Esophagus muscularis mucosa (tissue), 4 donors: ENCODE results near the gene PSMD13. TPM values are rescaled to one million over a fixed set of nuclear protein-coding genes. Genes with fewer than 3 reads are reported as not detected.

Experiments
- DNase-seq: peaks from one replicate; pipeline ENCODE4 v3.0.0-alpha.2; 2017; ENCODE audit errors: extremely low spot score
- H3K27ac ChIP-seq, 4 donors: fragments of 200-600 bp; sonication (generic); replicated peaks in 1 of 4; 1 replicate in 3 of 4; 2 replicates in 1 of 4; pipeline ENCODE4 v1.5.1; 2016 to 2019; ENCODE audit warnings: mild to moderate bottlenecking in 1 of 4
- H3K27me3 ChIP-seq, 4 donors: fragments of 200-600 bp; sonication (generic); one replicate each; pipeline versions ENCODE4 v1.5.1 to v1.6.0; 2016 to 2019
- H3K36me3 ChIP-seq, 4 donors: fragments of 200-600 bp; sonication (generic); one replicate each; pipeline ENCODE4 v1.5.1; 2016 to 2019
- H3K4me1 ChIP-seq, 4 donors: fragments of 200-600 bp; sonication (generic); one replicate each; pipeline ENCODE4 v1.5.1; 2016 to 2019
- H3K4me3 ChIP-seq, 4 donors: fragments of 200-600 bp; sonication (generic); 1 replicate in 2 of 4; 2 replicates in 2 of 4; pipeline ENCODE4 v1.5.1; 2016 to 2019; ENCODE audit warnings: mild to moderate bottlenecking in 4 of 4, moderate library complexity in 1 of 4
- H3K9me3 ChIP-seq, 4 donors: fragments of 200-600 bp; sonication (generic); 1 replicate in 3 of 4; 2 replicates in 1 of 4; pipeline ENCODE4 v1.5.1; 2016 to 2019
- EP300 ChIP-seq: sonication (generic); formaldehyde crosslinking; IDR thresholded peaks from one replicate; pipeline ENCODE4 v1.6.1; 2017; ENCODE audit warnings: antibody characterized with exemption
- POLR2A ChIP-seq: fragments of 450-650 bp; IDR thresholded peaks from one replicate; pipeline ENCODE4 v1.6.1; 2017; ENCODE audit warnings: antibody characterized with exemption, moderate library complexity, mild to moderate bottlenecking, low read depth
- POLR2AphosphoS5 ChIP-seq, 2 donors: sonication (generic); formaldehyde crosslinking; IDR thresholded peaks; one replicate each; pipeline ENCODE4 v1.6.1; 2017; ENCODE audit warnings: antibody characterized with exemption in 2 of 2
- WGBS: methylation state at CpG from one replicate; pipeline ENCODE4 v1.1.5; 2018; 5-methylcytosine and 5-hydroxymethylcytosine counted together
- intact Hi-C: fragments of 100-400 bp; cut with DNase I; formaldehyde crosslinking; loops from one replicate; pipeline ENCODE4 v1.15.1; 2023
- total RNA-seq, 4 donors: library from RNA; depleted of rRNA; stranded (reverse); fragments of >200 nt; gene quantifications; one replicate each; pipeline versions ENCODE4 v1.1.0 to v1.2.1, GENCODE V29; 2016
- TF ChIP-seq, protein P1 (sequence below), 3 experiments: fragments of 200-600 bp in 2 of 3; fragments of 450-650 bp in 1 of 3; sonication (generic) in 2 of 3; IDR thresholded peaks; one replicate each; pipeline ENCODE4 v1.5.1; 2017 to 2019; ENCODE audit warnings: antibody characterized with exemption in 3 of 3, mild to moderate bottlenecking in 2 of 3, moderate library complexity in 1 of 3

The PSMD13 gene
- total RNA-seq, 4 donors from 2014 or later: 86.4 to 124 (median 94.1) TPM

DNA sequence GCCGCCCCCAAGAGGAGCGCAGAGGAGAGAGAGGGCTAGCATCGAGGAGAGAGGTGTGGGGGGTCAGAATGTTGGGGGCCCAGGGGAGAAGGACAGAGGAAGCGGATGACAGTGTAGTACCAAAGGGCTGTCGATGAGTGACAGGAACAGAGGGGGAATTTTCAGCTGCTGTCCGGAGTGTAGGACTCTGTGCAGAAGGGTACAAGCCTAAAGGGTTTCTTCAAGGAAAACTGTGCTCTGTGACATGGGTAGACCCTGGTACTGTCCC lies 36.1 kb downstream of the PSMD13 start:
- Histone ChIP-seq H3K9me3 (no peaks in the 10 kb centered on the region), H3K27me3 (peaks cover 0 to 34% (median 0%) of the 10 kb centered on the region in 4 donors), H3K27ac (no peak overlapping the region), H3K4me3 (no peak overlapping the region), H3K36me3 (no peaks in the 10 kb centered on the region), H3K4me1 (peaks cover 0 to 9% (median 4%) of the 10 kb centered on the region in 4 donors)
- DNase-seq: no peak
- WGBS: 83% methylated on average over 6 of the region's 6 CpGs
- TF ChIP-seq EP300 (no peak), POLR2AphosphoS5 (IDR thresholded peaks at IDR 0.05) (no peak), POLR2A (no peak)
- TF ChIP-seq, protein P1, sequence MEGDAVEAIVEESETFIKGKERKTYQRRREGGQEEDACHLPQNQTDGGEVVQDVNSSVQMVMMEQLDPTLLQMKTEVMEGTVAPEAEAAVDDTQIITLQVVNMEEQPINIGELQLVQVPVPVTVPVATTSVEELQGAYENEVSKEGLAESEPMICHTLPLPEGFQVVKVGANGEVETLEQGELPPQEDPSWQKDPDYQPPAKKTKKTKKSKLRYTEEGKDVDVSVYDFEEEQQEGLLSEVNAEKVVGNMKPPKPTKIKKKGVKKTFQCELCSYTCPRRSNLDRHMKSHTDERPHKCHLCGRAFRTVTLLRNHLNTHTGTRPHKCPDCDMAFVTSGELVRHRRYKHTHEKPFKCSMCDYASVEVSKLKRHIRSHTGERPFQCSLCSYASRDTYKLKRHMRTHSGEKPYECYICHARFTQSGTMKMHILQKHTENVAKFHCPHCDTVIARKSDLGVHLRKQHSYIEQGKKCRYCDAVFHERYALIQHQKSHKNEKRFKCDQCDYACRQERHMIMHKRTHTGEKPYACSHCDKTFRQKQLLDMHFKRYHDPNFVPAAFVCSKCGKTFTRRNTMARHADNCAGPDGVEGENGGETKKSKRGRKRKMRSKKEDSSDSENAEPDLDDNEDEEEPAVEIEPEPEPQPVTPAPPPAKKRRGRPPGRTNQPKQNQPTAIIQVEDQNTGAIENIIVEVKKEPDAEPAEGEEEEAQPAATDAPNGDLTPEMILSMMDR (IDR thresholded peaks at IDR 0.05): no peak
- intact Hi-C loops: no loop called here

DNA sequence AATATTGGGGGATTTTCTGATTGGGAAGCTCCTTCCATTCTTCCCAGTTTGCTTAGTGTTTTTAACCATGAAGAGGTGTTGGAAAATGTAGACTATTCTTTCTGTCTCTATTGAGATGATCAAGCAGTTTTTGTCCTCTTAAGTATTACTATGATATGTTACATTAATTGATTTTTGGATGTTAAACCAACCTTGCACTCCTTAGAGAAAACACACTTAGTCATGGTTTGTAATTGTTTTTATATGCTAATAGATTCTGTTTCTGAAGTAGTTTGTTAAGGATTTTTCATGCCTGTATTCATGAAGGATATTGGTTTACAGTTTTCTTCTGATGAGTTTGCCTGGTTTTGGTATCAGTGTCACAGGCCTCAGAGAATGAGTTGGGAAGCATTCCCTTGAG lies 39.4 kb downstream of the PSMD13 start:
- H3K27ac ChIP-seq: no peak overlapping the region
- TF ChIP-seq, protein P1 (IDR thresholded peaks at IDR 0.05): no peak
- TF ChIP-seq POLR2A (no peak), EP300 (no peak), POLR2AphosphoS5 (IDR thresholded peaks at IDR 0.05) (no peak)
- H3K36me3 ChIP-seq: no peaks in the 10 kb centered on the region
- no peaks in the 10 kb centered on the region for H3K9me3 ChIP-seq
- peaks cover 20 to 28% (median 26%) of the 10 kb centered on the region in 4 donors for H3K4me1 ChIP-seq
- no peak overlapping the region for H3K4me3 ChIP-seq
- H3K27me3 ChIP-seq: peaks cover 5 to 51% (median 30%) of the 10 kb centered on the region in 4 donors
- no peak for DNase-seq
- intact Hi-C loops: no loop called here

- Histone ChIP-seq H3K27ac (no peak within 1 kb of the TSS), H3K36me3 (no peaks in the 10 kb centered on the region), H3K4me1 (peaks cover 20 to 35% (median 32%) of the 10 kb centered on the region in 4 donors), H3K9me3 (no peaks in the 10 kb centered on the region), H3K4me3 (peak within 1 kb of the TSS in 3 of 4 donors; percentile 33 to 48 (median 38)), H3K27me3 (peaks cover 5 to 56% (median 46%) of the 10 kb centered on the region in 4 donors)
- no peak for DNase-seq
- WGBS: 79% methylated on average over 17 of the region's 21 CpGs
- intact Hi-C loops: no loop called here
- no peak for TF ChIP-seq POLR2AphosphoS5 (IDR thresholded peaks at IDR 0.05)
Observed at GRCh38 chr11:278001-278951, 41.5 kb downstream of the PSMD13 start, which contains the start of gene NLRP6. TSS of gene NLRP6 (plus strand) at chr11:278407. CDS start at chr11:278570, 163 bp downstream.

DNA sequence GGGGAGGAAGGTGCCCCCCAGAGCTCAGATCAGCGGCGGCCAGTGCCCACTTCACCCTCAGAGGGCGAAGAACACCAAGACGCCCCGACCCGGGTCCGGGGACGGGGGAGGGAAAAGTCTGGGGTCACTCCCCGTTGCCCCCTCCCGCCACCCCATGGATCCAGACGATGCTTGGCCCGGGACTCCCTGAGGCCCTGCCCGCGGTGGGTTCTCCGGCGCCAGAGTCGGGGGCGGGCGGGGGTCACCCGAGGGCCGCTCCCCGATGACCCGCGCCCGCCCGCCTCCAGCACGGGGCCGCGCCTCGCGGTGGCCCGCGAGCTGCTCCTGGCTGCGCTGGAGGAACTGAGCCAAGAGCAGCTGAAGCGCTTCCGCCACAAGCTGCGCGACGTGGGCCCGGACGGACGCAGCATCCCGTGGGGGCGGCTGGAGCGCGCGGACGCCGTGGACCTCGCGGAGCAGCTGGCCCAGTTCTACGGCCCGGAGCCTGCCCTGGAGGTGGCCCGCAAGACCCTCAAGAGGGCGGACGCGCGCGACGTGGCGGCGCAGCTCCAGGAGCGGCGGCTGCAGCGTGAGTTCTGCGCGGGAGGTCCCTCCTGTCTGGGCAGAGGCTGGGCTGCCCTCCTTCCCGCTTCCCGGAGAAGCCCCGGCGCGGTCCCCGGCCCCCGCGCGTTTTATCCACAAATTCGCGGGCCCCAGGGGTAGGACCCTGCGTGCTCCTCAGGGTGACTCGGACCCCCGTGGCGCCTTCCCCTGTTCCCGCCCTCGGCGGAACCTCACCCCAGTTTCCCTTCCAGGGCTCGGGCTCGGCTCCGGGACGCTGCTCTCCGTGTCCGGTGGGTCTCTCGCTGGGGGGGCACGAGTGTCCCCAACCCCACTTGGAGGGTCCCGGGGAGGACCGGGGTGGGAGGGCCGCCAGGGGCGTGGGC lies 42.5 kb downstream of the PSMD13 start:
- H3K27me3 ChIP-seq: peaks cover 5 to 66% (median 48%) of the 10 kb centered on the region in 4 donors
- peak overlapping the region; percentile 7 to 48 (median 36) for H3K4me3 ChIP-seq
- 16% methylated on average over 9 of the region's 97 CpGs for WGBS

More for the DNA sequence above, 42.5 kb downstream of the PSMD13 start:
- TF ChIP-seq, protein P1 (IDR thresholded peaks at IDR 0.05): no peak
- TF ChIP-seq POLR2A: no peak
- TF ChIP-seq POLR2AphosphoS5 (IDR thresholded peaks at IDR 0.05): no peak
- TF ChIP-seq EP300: no peak
- Histone ChIP-seq H3K9me3 (no peaks in the 10 kb centered on the region), H3K36me3 (no peaks in the 10 kb centered on the region), H3K27ac (no peak overlapping the region), H3K4me1 (peaks cover 20 to 35% (median 32%) of the 10 kb centered on the region in 4 donors)
- intact Hi-C loops: no loop called here
- DNase-seq: no peak
